Suprapubic skin (tissue), 3 donors: ENCODE data around the gene SLC66A2.

Experiments used
- CTCF ChIP-seq, 2 donors: fragments of 200-600 bp in 1 of 2; fragments of 450-650 bp in 1 of 2; sonication (generic) in 1 of 2; IDR thresholded peaks; one replicate each; pipeline ENCODE4 v1.5.1; 2016 to 2019; ENCODE audit warnings: antibody characterized with exemption in 2 of 2, mild to moderate bottlenecking in 1 of 2, moderate library complexity in 1 of 2
- POLR2A ChIP-seq, 2 donors: fragments of 450-650 bp; IDR thresholded peaks; one replicate each; pipeline ENCODE4 v1.6.1; 2017; ENCODE audit warnings: antibody characterized with exemption in 2 of 2, mild to moderate bottlenecking in 2 of 2, moderate library complexity in 2 of 2

- TF ChIP-seq CTCF (IDR thresholded peaks at IDR 0.05), result no peak
- no peak for TF ChIP-seq POLR2A (IDR thresholded peaks at IDR 0.05)
Observed at GRCh38 chr18:79866889-79867574, 84.4 kb downstream of the SLC66A2 start.
